ENCODE results near the gene ABCC5.
A peak's percentile ranks its signal among the peaks of the same experiment; 100 is the strongest.

Gene ABCC5

DNA sequence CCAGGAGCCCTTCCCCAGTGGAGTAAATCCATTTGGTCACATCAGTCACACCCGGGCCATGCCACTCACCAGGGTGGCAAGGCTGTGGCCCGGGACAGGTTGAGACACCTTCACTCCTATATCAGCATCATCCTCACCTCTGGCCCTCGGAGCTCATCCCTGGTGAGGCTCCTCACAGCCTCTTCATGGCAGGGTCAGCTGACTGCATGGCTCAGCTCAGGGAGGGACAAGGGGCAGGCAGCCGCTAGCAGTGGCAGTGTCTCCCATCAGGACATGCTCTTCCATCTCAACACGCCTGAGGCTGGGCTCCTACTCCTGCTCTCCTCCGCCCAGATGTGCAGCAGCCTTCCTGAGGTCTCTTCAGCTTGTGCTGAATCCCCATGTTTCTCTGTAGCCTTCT lies 106.6 kb downstream of the ABCC5 start:
- TF ChIP-seq TAF1 (IDR thresholded peaks at IDR 0.05; ENCODE audit: low read depth, low read length) = no peak
- no peak for TF ChIP-seq SPI1 (IDR thresholded peaks at IDR 0.05; ENCODE audit: low read depth, low read length)
- no peak for TF ChIP-seq POU2F2 (IDR thresholded peaks at IDR 0.05; ENCODE audit: low read depth, low read length)
- no peak for TF ChIP-seq POLR2AphosphoS5 (IDR thresholded peaks at IDR 0.05; ENCODE audit: low read depth, low read length)
- no peak for TF ChIP-seq POLR2A (IDR thresholded peaks at IDR 0.05; ENCODE audit: low read depth, low read length)
- no peak for TF ChIP-seq PAX5 (IDR thresholded peaks at IDR 0.05; ENCODE audit: insufficient read depth, low read length, severe bottlenecking)
- DNase-seq (ENCODE audit: insufficient read length, low spot score) (no peak), FAIRE-seq (no peak)

DNA sequence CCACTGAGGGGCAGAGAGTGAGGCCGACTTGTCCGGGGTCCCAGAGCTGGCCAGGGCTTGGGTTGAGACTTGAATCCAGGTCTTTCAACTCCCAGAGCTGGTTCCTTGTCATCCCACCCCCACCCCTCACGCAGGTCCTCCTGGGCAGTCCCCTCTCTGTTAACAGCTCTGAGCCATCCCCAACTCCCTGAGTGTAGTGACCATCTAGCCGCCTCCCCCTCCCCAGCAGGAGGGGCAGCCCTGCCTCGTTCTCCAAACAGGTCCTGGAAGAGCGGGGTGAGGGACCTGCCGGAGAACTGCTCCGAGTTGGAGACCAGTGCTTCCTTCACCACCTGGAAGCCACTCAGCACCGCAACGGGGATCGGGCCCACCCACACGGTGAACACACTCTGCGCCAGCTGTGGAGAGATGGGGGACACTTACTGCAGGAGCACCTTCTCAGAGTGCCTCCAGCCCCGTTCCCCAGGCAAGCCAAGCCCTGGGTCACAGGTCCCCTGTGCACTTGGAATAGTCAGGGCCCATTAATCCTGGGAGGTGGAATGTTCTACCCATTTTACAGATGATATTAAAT lies 108.6 kb downstream of the ABCC5 start:
- DNase-seq (ENCODE audit: insufficient read length, low spot score) (no peak), FAIRE-seq (no peak)
- no peak for TF ChIP-seq POLR2A (IDR thresholded peaks at IDR 0.05; ENCODE audit: low read depth, low read length)
- no peak for TF ChIP-seq POLR2AphosphoS5 (IDR thresholded peaks at IDR 0.05; ENCODE audit: low read depth, low read length)
- TF ChIP-seq TAF1 (IDR thresholded peaks at IDR 0.05; ENCODE audit: low read depth, low read length) = no peak
- no peak for TF ChIP-seq PAX5 (IDR thresholded peaks at IDR 0.05; ENCODE audit: insufficient read depth, low read length, severe bottlenecking)
- TF ChIP-seq POU2F2 (IDR thresholded peaks at IDR 0.05; ENCODE audit: low read depth, low read length) = no peak
- no peak for TF ChIP-seq SPI1 (IDR thresholded peaks at IDR 0.05; ENCODE audit: low read depth, low read length)

DNA sequence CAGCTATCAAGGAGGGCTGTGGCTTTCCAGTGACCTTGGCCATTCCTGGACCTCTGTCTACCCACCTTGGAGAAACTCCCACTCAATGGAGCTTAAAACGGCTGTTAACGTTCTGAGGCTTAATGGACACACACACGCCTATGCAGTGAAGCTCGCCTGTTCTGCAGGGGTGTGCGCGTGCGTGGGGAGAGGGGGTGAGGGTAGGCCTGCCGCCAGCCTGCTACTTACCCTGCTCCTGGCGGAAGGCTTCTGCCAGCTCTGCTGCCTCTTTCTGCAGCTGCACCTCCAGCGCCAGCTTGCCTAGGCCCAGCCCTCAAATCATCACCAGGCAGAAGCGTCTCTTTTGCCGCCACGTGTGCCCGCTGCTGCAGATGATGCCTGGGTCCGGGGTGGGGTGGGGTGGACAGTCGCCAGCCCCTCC lies 109.8 kb downstream of the ABCC5 start:
- FAIRE-seq = no peak
- no peak for DNase-seq (ENCODE audit: insufficient read length, low spot score)

DNA sequence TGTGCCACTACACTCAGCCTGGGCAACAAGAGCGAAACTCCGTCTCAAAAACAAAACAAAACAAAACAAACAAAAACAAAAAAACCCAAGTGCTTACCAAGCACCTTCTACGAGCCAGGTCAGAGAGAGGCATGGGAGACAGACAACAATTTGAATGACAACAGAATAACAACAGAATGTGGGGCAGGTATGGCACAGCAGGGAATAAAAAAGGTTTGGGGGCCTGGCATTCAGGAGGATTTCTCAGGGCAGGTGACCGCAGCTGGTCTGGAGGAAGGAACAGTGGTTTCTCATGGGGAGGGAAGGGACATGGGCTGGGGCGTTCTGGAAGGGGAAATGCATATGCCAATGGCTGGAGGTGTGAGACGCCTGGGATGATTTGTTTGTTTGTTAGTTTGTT lies 110.5 kb downstream of the ABCC5 start:
- no peak for FAIRE-seq
- TF ChIP-seq POLR2A (IDR thresholded peaks at IDR 0.05; ENCODE audit: low read depth, low read length) (no peak), SPI1 (IDR thresholded peaks at IDR 0.05; ENCODE audit: low read depth, low read length) (no peak), POLR2AphosphoS5 (IDR thresholded peaks at IDR 0.05; ENCODE audit: low read depth, low read length) (no peak), TAF1 (IDR thresholded peaks at IDR 0.05; ENCODE audit: low read depth, low read length) (no peak), PAX5 (IDR thresholded peaks at IDR 0.05; ENCODE audit: insufficient read depth, low read length, severe bottlenecking) (no peak), POU2F2 (IDR thresholded peaks at IDR 0.05; ENCODE audit: low read depth, low read length) (no peak)
- DNase-seq (ENCODE audit: insufficient read length, low spot score) = no peak

More for the DNA sequence above, 109.8 kb downstream of the ABCC5 start:
- TF ChIP-seq POLR2AphosphoS5 (IDR thresholded peaks at IDR 0.05; ENCODE audit: low read depth, low read length) (no peak), TAF1 (IDR thresholded peaks at IDR 0.05; ENCODE audit: low read depth, low read length) (no peak), POU2F2 (IDR thresholded peaks at IDR 0.05; ENCODE audit: low read depth, low read length) (no peak), SPI1 (IDR thresholded peaks at IDR 0.05; ENCODE audit: low read depth, low read length) (no peak), PAX5 (IDR thresholded peaks at IDR 0.05; ENCODE audit: insufficient read depth, low read length, severe bottlenecking) (no peak), POLR2A (IDR thresholded peaks at IDR 0.05; ENCODE audit: low read depth, low read length) (no peak)

DNA sequence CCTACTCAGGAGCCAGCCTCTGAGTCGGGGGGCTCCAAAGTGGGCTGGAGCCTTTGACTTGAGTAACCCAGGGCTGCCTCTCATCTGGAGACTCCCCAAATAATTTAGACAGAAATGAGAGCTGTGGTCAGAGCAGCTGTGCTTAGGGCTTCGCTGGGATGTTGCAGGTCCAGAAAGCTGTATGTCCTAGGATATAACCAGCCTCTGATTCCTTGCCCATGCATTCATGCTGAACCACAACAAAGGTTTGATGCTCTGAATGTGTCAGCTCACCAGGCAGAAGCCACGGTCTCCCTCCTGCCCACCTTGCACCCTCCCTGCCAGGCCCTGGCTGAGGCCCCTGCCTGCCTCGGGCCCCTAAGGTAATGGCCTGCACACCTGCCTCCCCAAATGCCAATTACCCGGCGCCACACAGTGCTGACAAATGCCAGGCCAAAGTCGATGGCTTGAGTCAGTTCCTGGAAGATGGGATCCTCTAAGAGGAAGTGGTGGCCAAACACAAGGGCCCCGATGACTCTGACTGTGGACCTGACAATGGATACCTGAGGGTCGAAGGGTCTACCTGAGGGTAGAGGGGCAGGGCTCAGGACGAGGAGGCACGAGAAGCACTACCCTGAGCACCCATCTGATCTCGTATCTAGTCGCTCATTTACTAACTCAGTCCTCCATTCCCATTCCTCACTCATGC lies 111.3 kb downstream of the ABCC5 start:
- no peak for FAIRE-seq
- no peak for DNase-seq (ENCODE audit: insufficient read length, low spot score)
- TF ChIP-seq POLR2AphosphoS5 (IDR thresholded peaks at IDR 0.05; ENCODE audit: low read depth, low read length) = no peak
- no peak for TF ChIP-seq TAF1 (IDR thresholded peaks at IDR 0.05; ENCODE audit: low read depth, low read length)
- TF ChIP-seq POLR2A (IDR thresholded peaks at IDR 0.05; ENCODE audit: low read depth, low read length) = no peak
- TF ChIP-seq PAX5 (IDR thresholded peaks at IDR 0.05; ENCODE audit: insufficient read depth, low read length, severe bottlenecking) = no peak
- TF ChIP-seq SPI1 (IDR thresholded peaks at IDR 0.05; ENCODE audit: low read depth, low read length) = no peak
- no peak for TF ChIP-seq POU2F2 (IDR thresholded peaks at IDR 0.05; ENCODE audit: low read depth, low read length)

DNA sequence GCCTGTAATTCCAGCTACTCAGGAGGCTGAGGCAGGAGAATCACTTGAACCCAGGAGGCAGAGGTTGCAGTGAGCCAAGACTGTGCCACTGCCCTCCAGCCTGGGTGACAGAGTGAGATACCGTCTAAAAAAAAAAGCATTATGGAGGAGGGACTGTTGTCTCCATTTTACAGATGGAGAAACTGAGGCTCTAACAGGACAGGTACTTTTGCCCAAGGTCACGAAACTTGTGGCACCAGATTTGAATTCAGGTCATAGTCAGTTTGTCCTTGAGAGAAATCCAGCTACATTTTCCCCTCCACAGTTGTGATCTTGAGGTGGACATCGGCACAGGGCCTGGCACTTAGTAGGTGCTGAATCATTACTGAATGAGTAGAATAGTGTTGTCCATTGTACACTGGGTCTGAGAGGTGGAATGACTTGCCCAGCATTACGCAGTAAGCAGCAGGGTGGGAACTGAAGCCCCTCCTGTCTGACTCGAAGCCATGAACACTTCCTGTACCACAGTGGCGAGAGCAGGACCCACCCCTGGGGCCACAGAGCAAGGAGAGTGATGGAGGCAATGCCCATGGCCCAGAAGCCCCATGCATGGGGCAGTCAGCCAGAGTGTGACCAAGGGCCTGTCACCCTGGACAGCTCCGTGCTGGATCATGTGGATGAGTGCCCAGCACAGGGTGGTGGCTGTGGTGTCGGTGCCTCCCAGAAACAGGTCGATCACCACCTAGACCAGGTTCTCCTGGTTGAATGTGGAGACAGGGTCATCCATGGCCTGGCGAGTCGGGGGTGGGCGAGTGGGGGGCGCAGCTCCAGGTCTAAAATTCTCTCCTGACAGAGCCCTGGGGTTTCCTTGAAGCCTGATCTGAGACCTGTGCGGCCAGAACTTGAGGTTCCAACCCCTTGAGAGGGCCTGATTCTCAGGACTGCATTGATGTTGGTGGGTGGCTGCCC lies 112.6 kb downstream of the ABCC5 start:
- DNase-seq (ENCODE audit: insufficient read length, low spot score) = no peak
- peak; percentile 16 for FAIRE-seq
- TF ChIP-seq SPI1 (IDR thresholded peaks at IDR 0.05; ENCODE audit: low read depth, low read length) (no peak), TAF1 (IDR thresholded peaks at IDR 0.05; ENCODE audit: low read depth, low read length) (no peak), PAX5 (IDR thresholded peaks at IDR 0.05; ENCODE audit: insufficient read depth, low read length, severe bottlenecking) (no peak)

DNA sequence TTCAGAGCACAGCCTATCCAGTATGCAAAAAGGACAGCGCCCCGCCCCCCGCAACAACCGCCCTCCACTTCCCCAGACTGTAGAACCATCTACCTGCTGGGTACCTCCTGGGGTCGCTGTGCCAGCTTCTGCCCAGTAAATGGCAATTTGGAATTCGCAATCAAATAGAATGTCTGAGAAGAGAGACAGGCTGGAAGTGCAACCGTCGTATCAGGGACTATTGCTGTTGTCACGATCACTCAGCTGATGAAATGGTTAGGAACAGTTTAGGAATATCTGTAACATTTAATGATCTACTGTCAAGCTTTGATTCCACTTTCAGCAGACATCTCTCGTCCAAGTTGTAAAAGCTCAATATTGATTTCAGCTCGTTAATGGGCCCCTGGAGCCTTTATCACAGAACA lies 119.7 kb downstream of the ABCC5 start:
- FAIRE-seq (peak; percentile 26), DNase-seq (ENCODE audit: insufficient read length, low spot score) (no peak)
- TF ChIP-seq POLR2A (IDR thresholded peaks at IDR 0.05; ENCODE audit: low read depth, low read length) (no peak), POU2F2 (IDR thresholded peaks at IDR 0.05; ENCODE audit: low read depth, low read length) (no peak), SPI1 (IDR thresholded peaks at IDR 0.05; ENCODE audit: low read depth, low read length) (no peak), POLR2AphosphoS5 (IDR thresholded peaks at IDR 0.05; ENCODE audit: low read depth, low read length) (no peak), TAF1 (IDR thresholded peaks at IDR 0.05; ENCODE audit: low read depth, low read length) (no peak), PAX5 (IDR thresholded peaks at IDR 0.05; ENCODE audit: insufficient read depth, low read length, severe bottlenecking) (no peak)

DNA sequence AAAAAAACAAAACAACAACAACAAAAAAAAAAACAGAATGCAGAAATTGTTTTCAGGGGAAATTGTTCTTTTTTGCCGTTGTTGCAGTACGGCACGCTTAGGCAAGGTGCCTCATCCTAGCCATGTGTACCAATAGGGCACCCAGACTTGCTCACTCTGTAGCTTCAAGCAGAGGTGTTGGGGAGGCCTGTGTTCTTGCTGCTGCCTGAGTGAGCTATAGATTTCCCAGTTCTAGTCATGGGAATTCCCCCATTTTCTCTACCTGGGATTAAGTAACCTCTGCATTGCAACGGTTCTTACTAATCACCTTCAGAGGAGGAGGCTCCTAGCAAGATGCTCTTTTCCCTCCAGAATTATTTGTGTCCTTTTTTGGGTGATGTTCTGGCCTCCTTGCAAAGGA lies 120.1 kb downstream of the ABCC5 start:
- no peak for FAIRE-seq
- DNase-seq (ENCODE audit: insufficient read length, low spot score) = no peak
- TF ChIP-seq SPI1 (IDR thresholded peaks at IDR 0.05; ENCODE audit: low read depth, low read length) = no peak
- no peak for TF ChIP-seq POU2F2 (IDR thresholded peaks at IDR 0.05; ENCODE audit: low read depth, low read length)
- TF ChIP-seq TAF1 (IDR thresholded peaks at IDR 0.05; ENCODE audit: low read depth, low read length) = no peak
- no peak for TF ChIP-seq POLR2AphosphoS5 (IDR thresholded peaks at IDR 0.05; ENCODE audit: low read depth, low read length)
- TF ChIP-seq POLR2A (IDR thresholded peaks at IDR 0.05; ENCODE audit: low read depth, low read length) = no peak
- no peak for TF ChIP-seq PAX5 (IDR thresholded peaks at IDR 0.05; ENCODE audit: insufficient read depth, low read length, severe bottlenecking)

DNA sequence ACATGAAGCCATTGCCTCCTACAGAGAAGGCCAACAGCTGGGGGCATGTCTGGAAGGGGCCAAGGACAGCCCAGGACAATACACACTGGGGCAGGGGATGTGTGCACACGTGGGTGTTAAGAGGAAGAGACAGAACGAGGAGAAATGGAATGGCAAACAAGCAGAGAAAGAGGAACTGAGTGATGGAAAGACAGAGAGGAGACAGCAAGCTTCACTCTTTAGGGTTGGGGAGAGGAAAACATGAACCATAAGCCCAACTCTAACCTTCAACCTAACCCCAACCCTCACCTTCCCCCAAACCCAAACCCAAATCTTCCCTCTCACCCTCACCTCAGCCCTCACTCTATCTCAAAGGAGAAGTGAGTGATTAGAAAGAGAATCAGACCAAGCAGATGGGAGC lies 121.1 kb downstream of the ABCC5 start:
- FAIRE-seq (peak; percentile 50), DNase-seq (ENCODE audit: insufficient read length, low spot score) (no peak)
- peak; percentile 65 for TF ChIP-seq SPI1 (IDR thresholded peaks at IDR 0.05; ENCODE audit: low read depth, low read length)
- no peak for TF ChIP-seq PAX5 (IDR thresholded peaks at IDR 0.05; ENCODE audit: insufficient read depth, low read length, severe bottlenecking)
- TF ChIP-seq TAF1 (IDR thresholded peaks at IDR 0.05; ENCODE audit: low read depth, low read length) = no peak
- no peak for TF ChIP-seq POLR2A (IDR thresholded peaks at IDR 0.05; ENCODE audit: low read depth, low read length)
